Karpas-422 (cell line): ENCODE measurements around the gene BTG2. TPM values are rescaled to one million over a fixed set of nuclear protein-coding genes. Genes with fewer than 3 reads are reported as not detected.
A peak's percentile ranks its signal among the peaks of the same experiment; 100 is the strongest.
"Not testable (repeated sequence)": the region's sequence is repeated elsewhere in the genome, so short reads cannot be mapped to it uniquely, and the experiment has no call there.

ENCODE experiments used
- DNase-seq: peaks from one replicate; pipeline ENCODE4 v3.0.0-alpha.2; 2015
- H2AFZ ChIP-seq: fragments of 200-600 bp; sonication (generic); 2 replicates; pipeline ENCODE4 v1.6.1; 2014; ENCODE audit warnings: antibody characterized with exemption, low read length, mixed read lengths
- H3K27ac ChIP-seq: fragments of 200-600 bp; sonication (generic); 2 replicates; pipeline ENCODE4 v1.5.1; 2014; ENCODE audit warnings: mild to moderate bottlenecking, low read length, moderate library complexity
- H3K27me3 ChIP-seq: fragments of 200-600 bp; sonication (generic); 2 replicates; pipeline ENCODE4 v1.6.1; 2014; ENCODE audit warnings: low read length, mixed read lengths
- H3K36me3 ChIP-seq: fragments of 200-600 bp; sonication (generic); 2 replicates; pipeline ENCODE4 v1.6.1; 2014; ENCODE audit warnings: low read length, mixed read lengths; ENCODE audit not compliant: insufficient read depth
- H3K4me1 ChIP-seq: fragments of 200-600 bp; sonication (generic); 2 replicates; pipeline ENCODE4 v1.6.1; 2014; ENCODE audit warnings: mild to moderate bottlenecking, low read length, mixed read lengths
- H3K4me2 ChIP-seq: fragments of 200-600 bp; sonication (generic); 2 replicates; pipeline ENCODE4 v1.6.1; 2014; ENCODE audit warnings: low read length, low read depth, mild to moderate bottlenecking; ENCODE audit not compliant: poor library complexity, severe bottlenecking
- H3K4me3 ChIP-seq: fragments of 200-600 bp; sonication (generic); 2 replicates; pipeline ENCODE4 v1.5.1; 2014; ENCODE audit warnings: mild to moderate bottlenecking, antibody characterized with exemption, low read length, mixed read lengths
- H3K79me2 ChIP-seq: fragments of 200-600 bp; sonication (generic); 2 replicates; pipeline ENCODE4 v1.6.1; 2014; ENCODE audit warnings: mild to moderate bottlenecking, low read length, mixed read lengths
- H3K9ac ChIP-seq: fragments of 200-600 bp; sonication (generic); 2 replicates; pipeline ENCODE4 v1.6.0; 2014; ENCODE audit warnings: low read length
- H3K9me2 ChIP-seq: fragments of 200-600 bp; sonication (generic), shearing (Covaris generic); replicated peaks from 2 replicates; pipeline ENCODE4 v1.6.0; 2014; ENCODE audit warnings: mild to moderate bottlenecking, low read length, moderate library complexity; ENCODE audit not compliant: insufficient read depth
- H3K9me3 ChIP-seq: fragments of 300-700, 200-600 bp; sonication (generic); 2 replicates; pipeline ENCODE4 v1.6.1; 2014; ENCODE audit warnings: low read length, mixed read lengths
- H4K20me1 ChIP-seq: fragments of 200-600 bp; sonication (generic); 2 replicates; pipeline ENCODE4 v1.6.1; 2014; ENCODE audit warnings: mild to moderate bottlenecking, antibody characterized with exemption, low read length, low read depth; ENCODE audit not compliant: insufficient read depth
- total RNA-seq: library from RNA; depleted of rRNA; stranded (reverse); fragments of >200 nt; shearing (Covaris generic); gene quantifications from 2 replicates; pipeline ENCODE4 v1.2.3, GENCODE V29; 2014; ENCODE audit warnings: low replicate concordance

BTG2 gene
- total RNA-seq, 1 experiment from 2014 or later = 258 TPM

- Histone ChIP-seq H3K4me2 (no peak overlapping the region), H3K4me1 (peaks cover 31% of the 10 kb centered on the region), H3K9ac (no peak overlapping the region), H3K9me3 (no peaks in the 10 kb centered on the region), H3K79me2 (peaks cover 13% of the 10 kb centered on the region), H3K4me3 (no peak overlapping the region), H3K9me2 (no peaks in the 10 kb centered on the region), H3K36me3 (peaks cover 19% of the 10 kb centered on the region), H2AFZ (no peak overlapping the region), H3K27me3 (no peaks in the 10 kb centered on the region), H3K27ac (peak overlapping the region; percentile 54), H4K20me1 (peaks cover 30% of the 10 kb centered on the region)
- DNase-seq = peak; percentile 71
Observed at GRCh38 chr1:203311368-203312301, 6.3 kb downstream of the BTG2 start.

GRCh38 chr1:203314025-203314759 lies 8.9 kb downstream of the BTG2 start:
- not testable (repeated sequence) for H3K79me2 ChIP-seq, H3K4me3 ChIP-seq, H3K27ac ChIP-seq, H3K36me3 ChIP-seq, H4K20me1 ChIP-seq, H3K9me3 ChIP-seq, H3K4me1 ChIP-seq, H3K27me3 ChIP-seq, DNase-seq, H2AFZ ChIP-seq, H3K9me2 ChIP-seq, H3K4me2 ChIP-seq, H3K9ac ChIP-seq

DNA sequence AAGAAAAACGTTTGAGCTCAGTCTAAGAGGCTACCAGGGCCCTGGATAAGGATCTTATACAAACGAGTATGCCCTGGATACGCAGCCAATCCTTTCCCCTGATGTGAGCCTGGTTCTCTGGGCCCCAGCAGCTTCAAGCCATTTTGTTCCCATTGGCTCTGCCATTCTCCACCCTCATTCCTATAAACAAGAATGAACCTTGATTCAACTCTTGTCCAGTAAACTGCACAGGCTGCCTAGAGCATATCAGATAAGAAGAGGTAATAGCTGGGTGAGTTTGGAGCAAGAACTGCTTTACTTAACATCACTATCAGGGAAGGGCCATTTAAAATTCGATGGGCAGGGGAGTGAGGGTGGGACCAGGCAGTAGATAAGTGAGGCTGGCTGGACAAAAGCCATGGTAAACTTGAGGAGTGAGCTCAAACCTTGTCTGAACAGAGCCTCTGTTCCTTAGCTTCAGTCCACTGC lies 11.3 kb downstream of the BTG2 start:
- H3K9me2 ChIP-seq = no peaks in the 10 kb centered on the region
- no peak overlapping the region for H3K27ac ChIP-seq
- no peak overlapping the region for H2AFZ ChIP-seq
- no peak overlapping the region for H3K4me3 ChIP-seq
- no peaks in the 10 kb centered on the region for H3K9me3 ChIP-seq
- H3K27me3 ChIP-seq = no peaks in the 10 kb centered on the region
- H3K4me2 ChIP-seq = no peak overlapping the region
- no peak for DNase-seq
- no peaks in the 10 kb centered on the region for H3K36me3 ChIP-seq
- no peaks in the 10 kb centered on the region for H4K20me1 ChIP-seq
- H3K4me1 ChIP-seq = peaks cover 18% of the 10 kb centered on the region
- H3K79me2 ChIP-seq = no peaks in the 10 kb centered on the region
- H3K9ac ChIP-seq = no peak overlapping the region

GRCh38 chr1:203317429-203318228 lies 12.3 kb downstream of the BTG2 start:
- Histone ChIP-seq H3K9me2 (no peaks in the 10 kb centered on the region), H3K4me3 (no peak overlapping the region), H3K9me3 (no peaks in the 10 kb centered on the region), H3K4me2 (no peak overlapping the region), H3K36me3 (no peaks in the 10 kb centered on the region), H4K20me1 (no peaks in the 10 kb centered on the region), H3K79me2 (no peaks in the 10 kb centered on the region), H3K27me3 (no peaks in the 10 kb centered on the region), H2AFZ (no peak overlapping the region), H3K4me1 (peaks cover 28% of the 10 kb centered on the region), H3K9ac (no peak overlapping the region), H3K27ac (no peak overlapping the region)
- no peak for DNase-seq

- H2AFZ ChIP-seq = no peak overlapping the region
- no peak overlapping the region for H3K27ac ChIP-seq
- H3K4me3 ChIP-seq = no peak overlapping the region
- no peaks in the 10 kb centered on the region for H3K9me3 ChIP-seq
- no peak overlapping the region for H3K9ac ChIP-seq
- H3K27me3 ChIP-seq = no peaks in the 10 kb centered on the region
- no peaks in the 10 kb centered on the region for H3K79me2 ChIP-seq
- no peaks in the 10 kb centered on the region for H3K36me3 ChIP-seq
- peaks cover 33% of the 10 kb centered on the region for H3K4me1 ChIP-seq
- no peaks in the 10 kb centered on the region for H4K20me1 ChIP-seq
- DNase-seq = no peak
- H3K4me2 ChIP-seq = no peak overlapping the region
- no peaks in the 10 kb centered on the region for H3K9me2 ChIP-seq
Observed at GRCh38 chr1:203318229-203318517, 12.9 kb downstream of the BTG2 start.

DNA sequence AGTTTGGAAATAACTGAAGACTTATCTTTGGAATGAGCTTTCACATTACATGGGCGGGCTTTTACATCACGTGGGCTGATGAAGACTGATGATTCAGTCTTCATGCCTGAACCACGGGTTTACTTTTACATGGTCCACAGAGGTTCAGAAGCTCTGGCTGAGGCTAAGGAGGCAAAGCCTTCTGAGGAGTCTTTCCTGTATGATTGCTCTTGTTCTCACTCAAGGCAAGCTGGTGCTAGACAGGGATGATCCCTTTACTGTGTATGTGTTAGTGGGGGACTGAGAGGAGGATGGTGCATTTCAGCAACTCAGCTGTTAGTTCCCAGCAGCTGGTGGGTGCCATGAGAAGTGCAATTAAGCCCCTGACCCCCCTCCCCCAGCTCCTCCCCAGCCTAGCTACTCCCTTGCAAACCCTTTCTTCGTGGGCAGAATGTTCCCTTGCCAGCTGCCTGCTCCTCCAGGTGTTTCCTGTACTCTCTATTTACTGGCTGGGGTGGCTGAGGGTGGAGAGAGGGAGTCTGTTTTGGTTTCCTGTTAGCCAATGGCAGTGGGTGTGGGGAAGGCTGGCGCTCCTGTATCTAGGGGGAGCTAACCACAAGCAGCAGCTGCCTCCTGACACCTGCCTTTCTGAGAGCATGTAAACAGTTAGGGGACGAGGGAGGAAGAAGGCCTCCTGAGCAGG lies 15.4 kb downstream of the BTG2 start:
- Histone ChIP-seq H3K79me2 (no peaks in the 10 kb centered on the region), H3K27ac (peak overlapping the region; percentile 100), H3K9me3 (no peaks in the 10 kb centered on the region), H4K20me1 (no peaks in the 10 kb centered on the region), H3K4me1 (peaks cover 59% of the 10 kb centered on the region), H3K36me3 (no peaks in the 10 kb centered on the region), H3K9ac (peak overlapping the region; percentile 63), H3K4me2 (peak overlapping the region; percentile 98), H3K4me3 (peak overlapping the region; percentile 31; the same call in 1 of the 2 replicates), H3K27me3 (no peaks in the 10 kb centered on the region), H2AFZ (no peak overlapping the region), H3K9me2 (no peaks in the 10 kb centered on the region)
- DNase-seq = peak; percentile 87

DNA sequence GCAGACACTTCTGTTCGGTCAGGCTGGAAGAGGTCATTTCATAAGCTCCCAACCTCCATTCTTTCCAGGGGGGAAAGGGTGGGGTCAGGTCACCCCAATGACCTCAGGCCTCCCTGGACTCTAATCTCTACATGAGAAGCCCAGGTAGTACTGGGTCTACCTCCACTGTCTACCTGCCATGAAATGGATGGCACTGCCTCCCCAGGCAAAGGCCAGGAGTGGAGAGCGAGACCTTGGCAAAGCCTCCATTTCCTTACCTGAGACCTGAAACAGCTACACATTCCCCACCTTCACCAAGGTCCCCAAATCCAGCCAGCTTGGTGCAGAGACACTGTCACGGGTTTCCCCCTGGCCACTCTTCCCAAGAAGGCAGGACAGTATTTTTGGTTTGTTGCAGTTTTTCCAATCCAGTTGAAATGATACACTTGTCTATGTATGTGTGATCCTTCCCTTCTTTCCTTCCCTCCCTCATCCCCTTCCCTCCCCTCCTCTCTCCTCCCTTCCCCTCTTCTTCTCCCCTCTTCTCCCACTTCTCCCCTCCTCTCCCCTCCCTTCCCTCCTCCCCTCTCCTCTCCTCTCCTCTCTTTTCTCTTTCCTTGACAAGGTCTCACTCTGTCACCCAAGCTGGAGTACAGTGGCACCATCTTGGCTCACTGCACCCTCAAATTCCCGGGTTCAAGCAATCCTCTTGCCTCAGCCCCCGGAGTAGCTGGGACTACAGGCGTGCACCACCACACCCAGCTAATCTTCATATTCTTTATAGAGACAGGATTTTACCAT lies 16.1 kb downstream of the BTG2 start:
- H3K4me2 ChIP-seq = peak overlapping the region; percentile 98
- peak overlapping the region; percentile 31; the same call in 1 of the 2 replicates for H3K4me3 ChIP-seq
- H4K20me1 ChIP-seq = no peaks in the 10 kb centered on the region
- no peaks in the 10 kb centered on the region for H3K9me3 ChIP-seq
- H3K27ac ChIP-seq = peak overlapping the region; percentile 100
- no peak overlapping the region for H2AFZ ChIP-seq
- DNase-seq = peak; percentile 33
- peaks cover 66% of the 10 kb centered on the region for H3K4me1 ChIP-seq
- H3K27me3 ChIP-seq = no peaks in the 10 kb centered on the region
- H3K9ac ChIP-seq = peak overlapping the region; percentile 95
- no peaks in the 10 kb centered on the region for H3K79me2 ChIP-seq
- H3K36me3 ChIP-seq = no peaks in the 10 kb centered on the region
- no peaks in the 10 kb centered on the region for H3K9me2 ChIP-seq
